Large intestine (tissue), 3 donors: ENCODE measurements around the gene NKX6-1. TPM values are rescaled to one million over a fixed set of nuclear protein-coding genes. Genes with fewer than 3 reads are reported as not detected.

Experiments
- DNase-seq, 2 donors: peaks; one replicate each; pipeline versions ENCODE4 v3.0.0 to v3.0.0-alpha.2; 2013
- H3K27ac ChIP-seq: one replicate; pipeline ENCODE4 v1.5.1; 2013; ENCODE audit warnings: low read length
- H3K27me3 ChIP-seq: 2 replicates; pipeline ENCODE4 v1.6.1; 2013; ENCODE audit warnings: low read length; ENCODE audit not compliant: control insufficient read depth, insufficient read depth
- H3K36me3 ChIP-seq: 2 replicates; pipeline ENCODE4 v1.6.1; 2013; ENCODE audit warnings: low read length; ENCODE audit not compliant: control insufficient read depth, insufficient read depth
- H3K4me1 ChIP-seq: one replicate; pipeline ENCODE4 v1.6.1; 2013; ENCODE audit warnings: low read length; ENCODE audit not compliant: control insufficient read depth, insufficient read depth
- H3K4me3 ChIP-seq: one replicate; pipeline ENCODE4 v1.5.1; 2013; ENCODE audit warnings: low read length
- H3K9me3 ChIP-seq: one replicate; pipeline ENCODE4 v1.6.1; 2013; ENCODE audit warnings: mild to moderate bottlenecking, low read depth, low read length, moderate library complexity; ENCODE audit not compliant: control insufficient read depth
- WGBS: methylation state at CpG from one replicate; pipeline ENCODE4 v1.1.5; 2013; ENCODE audit warnings: low lambda C conversion rate; ENCODE audit not compliant: insufficient coverage; 5-methylcytosine and 5-hydroxymethylcytosine counted together
- polyA plus RNA-seq: library from polyadenylated mRNA; unstranded; fragments of 120-200 nt; gene quantifications from one replicate; pipeline ENCODE4 v1.2.1, GENCODE V29; 2013

NKX6-1 gene
- polyA plus RNA-seq, 1 donor, result 0.01 TPM

GRCh38 chr4:84512277-84512676 is 13.2 kb upstream of the NKX6-1 start:
- H3K4me1 ChIP-seq, result no peaks in the 10 kb centered on the region
- no peak overlapping the region for H3K4me3 ChIP-seq
- no peak for DNase-seq
- peaks cover 19% of the 10 kb centered on the region for H3K27me3 ChIP-seq
- no peak overlapping the region for H3K27ac ChIP-seq
- 100% methylated on average over 2 of the region's 5 CpGs for WGBS
- no peaks in the 10 kb centered on the region for H3K36me3 ChIP-seq
- no peaks in the 10 kb centered on the region for H3K9me3 ChIP-seq

- Histone ChIP-seq H3K27me3 (peaks cover 23% of the 10 kb centered on the region), H3K27ac (no peak overlapping the region), H3K4me3 (no peak overlapping the region), H3K36me3 (no peaks in the 10 kb centered on the region), H3K4me1 (no peaks in the 10 kb centered on the region), H3K9me3 (no peaks in the 10 kb centered on the region)
- WGBS, result no CpG with 5 or more reads among the region's 3 CpGs
- no peak for DNase-seq
Observed at GRCh38 chr4:84511703-84512102, 12.6 kb upstream of the NKX6-1 start.

GRCh38 chr4:84507941-84508340 is 8.8 kb upstream of the NKX6-1 start:
- peaks cover 51% of the 10 kb centered on the region for H3K27me3 ChIP-seq
- no CpG with 5 or more reads among the region's 5 CpGs for WGBS
- DNase-seq, result no peak

GRCh38 chr4:84504821-84505220 is 5.7 kb upstream of the NKX6-1 start:
- Histone ChIP-seq H3K27ac (no peak overlapping the region), H3K4me3 (no peak overlapping the region), H3K4me1 (peaks cover under 1% of the 10 kb centered on the region), H3K27me3 (peaks cover 82% of the 10 kb centered on the region), H3K36me3 (no peaks in the 10 kb centered on the region), H3K9me3 (no peaks in the 10 kb centered on the region)
- DNase-seq, result no peak
- no CpG with 5 or more reads among the region's 2 CpGs for WGBS

More at GRCh38 chr4:84507941-84508340, 8.8 kb upstream of the NKX6-1 start:
- H3K9me3 ChIP-seq, result no peaks in the 10 kb centered on the region
- H3K27ac ChIP-seq, result no peak overlapping the region
- H3K4me3 ChIP-seq, result no peak overlapping the region
- no peaks in the 10 kb centered on the region for H3K36me3 ChIP-seq
- H3K4me1 ChIP-seq, result no peaks in the 10 kb centered on the region

GRCh38 chr4:84503495-84504437 is 4.7 kb upstream of the NKX6-1 start:
- Histone ChIP-seq H3K4me3 (no peak overlapping the region), H3K4me1 (peaks cover 8% of the 10 kb centered on the region), H3K27ac (no peak overlapping the region), H3K36me3 (no peaks in the 10 kb centered on the region), H3K9me3 (peaks cover 10% of the 10 kb centered on the region), H3K27me3 (peaks cover 86% of the 10 kb centered on the region)
- WGBS, result no CpG with 5 or more reads among the region's 19 CpGs
- DNase-seq, result peak; percentile 60 to 63

GRCh38 chr4:84502955-84503373 is 3.9 kb upstream of the NKX6-1 start:
- Histone ChIP-seq H3K4me1 (peaks cover 15% of the 10 kb centered on the region), H3K9me3 (peaks cover 15% of the 10 kb centered on the region), H3K36me3 (no peaks in the 10 kb centered on the region), H3K4me3 (no peak overlapping the region), H3K27me3 (peaks cover 89% of the 10 kb centered on the region), H3K27ac (no peak overlapping the region)
- no CpG with 5 or more reads among the region's 18 CpGs for WGBS
- peak in 1 of 2 donors; percentile 11 for DNase-seq

- Histone ChIP-seq H3K27me3 (peaks cover 88% of the 10 kb centered on the region), H3K4me1 (peaks cover 15% of the 10 kb centered on the region), H3K27ac (no peak overlapping the region), H3K36me3 (no peaks in the 10 kb centered on the region), H3K4me3 (no peak overlapping the region), H3K9me3 (peaks cover 19% of the 10 kb centered on the region)
- no peak for DNase-seq
- 0% methylated on average over 5 of the region's 14 CpGs for WGBS
Observed at GRCh38 chr4:84502333-84502954, 3.4 kb upstream of the NKX6-1 start.

GRCh38 chr4:84501721-84502267 is 2.7 kb upstream of the NKX6-1 start:
- peak in 1 of 2 donors; percentile 15 for DNase-seq
- Histone ChIP-seq H3K36me3 (no peaks in the 10 kb centered on the region), H3K4me1 (peaks cover 15% of the 10 kb centered on the region), H3K9me3 (peaks cover 22% of the 10 kb centered on the region), H3K27ac (no peak overlapping the region), H3K4me3 (no peak overlapping the region), H3K27me3 (peaks cover 89% of the 10 kb centered on the region)
- WGBS, result no CpG with 5 or more reads among the region's 33 CpGs

GRCh38 chr4:84501202-84501503 is 2.1 kb upstream of the NKX6-1 start:
- H3K4me1 ChIP-seq, result peaks cover 15% of the 10 kb centered on the region
- H3K4me3 ChIP-seq, result no peak overlapping the region
- H3K9me3 ChIP-seq, result peaks cover 28% of the 10 kb centered on the region
- DNase-seq, result no peak
- H3K36me3 ChIP-seq, result no peaks in the 10 kb centered on the region
- H3K27me3 ChIP-seq, result peaks cover 93% of the 10 kb centered on the region
- no peak overlapping the region for H3K27ac ChIP-seq
- WGBS, result no CpG with 5 or more reads among the region's 10 CpGs

- Histone ChIP-seq H3K4me1 (peaks cover 15% of the 10 kb centered on the region), H3K36me3 (no peaks in the 10 kb centered on the region), H3K27me3 (peaks cover 94% of the 10 kb centered on the region), H3K4me3 (no peak overlapping the region), H3K9me3 (peaks cover 28% of the 10 kb centered on the region), H3K27ac (no peak overlapping the region)
- 4% methylated on average over 3 of the region's 22 CpGs for WGBS
- no peak for DNase-seq
Observed at GRCh38 chr4:84500386-84501201, 1.5 kb upstream of the NKX6-1 start.
